ENCODE data around the gene STIMATE. TPM values are rescaled to one million over a fixed set of nuclear protein-coding genes. Genes with fewer than 3 reads are reported as not detected.

Gene STIMATE
- total and polyA plus RNA-seq, 10 of the 15 experiments (the other 5 are each of a cell fraction or from before 2014, with no cell fraction given), result 0.24 to 24.1 (median 15.4) TPM

GRCh38 chr3:52897130-52898122, at the start of gene STIMATE (continued):
- no peak for TF ChIP-seq MYC (IDR thresholded peaks at IDR 0.05; ENCODE audit: insufficient read depth, insufficient read length, insufficient replicate concordance, low read length, severe bottlenecking)
- no peak for TF ChIP-seq BCL11A (IDR thresholded peaks at IDR 0.05; ENCODE audit: low read depth, low read length)
- TF ChIP-seq, protein P1, sequence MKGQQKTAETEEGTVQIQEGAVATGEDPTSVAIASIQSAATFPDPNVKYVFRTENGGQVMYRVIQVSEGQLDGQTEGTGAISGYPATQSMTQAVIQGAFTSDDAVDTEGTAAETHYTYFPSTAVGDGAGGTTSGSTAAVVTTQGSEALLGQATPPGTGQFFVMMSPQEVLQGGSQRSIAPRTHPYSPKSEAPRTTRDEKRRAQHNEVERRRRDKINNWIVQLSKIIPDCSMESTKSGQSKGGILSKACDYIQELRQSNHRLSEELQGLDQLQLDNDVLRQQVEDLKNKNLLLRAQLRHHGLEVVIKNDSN (IDR thresholded peaks at IDR 0.05; ENCODE audit: borderline replicate concordance, extremely low read length, insufficient read depth, low read depth, low read length), result no peak
- TF ChIP-seq NFXL1 (IDR thresholded peaks at IDR 0.05; ENCODE audit: borderline replicate concordance), result no peak
- no peak for TF ChIP-seq ZSCAN29 (IDR thresholded peaks at IDR 0.05)
- TF ChIP-seq BACH1 (IDR thresholded peaks at IDR 0.05; ENCODE audit: borderline replicate concordance), result peak; percentile 84
- TF ChIP-seq TCF3 (IDR thresholded peaks at IDR 0.05; ENCODE audit: borderline replicate concordance, insufficient read depth, low read depth, low read length), result no peak
- peak in 1 of 2 experiments; percentile 54; a peak in 1 of 4 replicates for TF ChIP-seq BHLHE40 (IDR thresholded peaks at IDR 0.05; ENCODE audit: borderline replicate concordance in 1 of 2, low read depth in 2 of 2, low read length in 1 of 2)
- no peak for TF ChIP-seq CEBPB (IDR thresholded peaks at IDR 0.05; ENCODE audit: borderline replicate concordance in 1 of 2, low read depth in 2 of 2, low read length in 2 of 2)
- TF ChIP-seq YY1 (IDR thresholded peaks at IDR 0.05; ENCODE audit: low read depth, low read length), result no peak
- no peak for TF ChIP-seq JUND (IDR thresholded peaks at IDR 0.05; ENCODE audit: low read depth, low read length)
- TF ChIP-seq GABPA (IDR thresholded peaks at IDR 0.05; ENCODE audit: low read depth), result no peak
- TF ChIP-seq ZBED1 (IDR thresholded peaks at IDR 0.05; ENCODE audit: borderline replicate concordance), result no peak
- TF ChIP-seq RUNX3 (IDR thresholded peaks at IDR 0.05; ENCODE audit: low read length), result peak; percentile 8; the same call in 1 of the 2 replicates
- no peak for TF ChIP-seq IRF5 (IDR thresholded peaks at IDR 0.05; ENCODE audit: borderline replicate concordance)
- no peak for TF ChIP-seq PAX8 (IDR thresholded peaks at IDR 0.05)
- no peak for TF ChIP-seq SKIL (IDR thresholded peaks at IDR 0.05; ENCODE audit: low read depth, poor library complexity, severe bottlenecking)
- TF ChIP-seq POLR2AphosphoS5 (IDR thresholded peaks at IDR 0.05; ENCODE audit: low read length), result peak; percentile 36; the same call in 1 of the 2 replicates
- TF ChIP-seq CHD4 (IDR thresholded peaks at IDR 0.05), result no peak
- no peak for TF ChIP-seq ATF7 (IDR thresholded peaks at IDR 0.05; ENCODE audit: low read depth)
- TF ChIP-seq, protein P2, sequence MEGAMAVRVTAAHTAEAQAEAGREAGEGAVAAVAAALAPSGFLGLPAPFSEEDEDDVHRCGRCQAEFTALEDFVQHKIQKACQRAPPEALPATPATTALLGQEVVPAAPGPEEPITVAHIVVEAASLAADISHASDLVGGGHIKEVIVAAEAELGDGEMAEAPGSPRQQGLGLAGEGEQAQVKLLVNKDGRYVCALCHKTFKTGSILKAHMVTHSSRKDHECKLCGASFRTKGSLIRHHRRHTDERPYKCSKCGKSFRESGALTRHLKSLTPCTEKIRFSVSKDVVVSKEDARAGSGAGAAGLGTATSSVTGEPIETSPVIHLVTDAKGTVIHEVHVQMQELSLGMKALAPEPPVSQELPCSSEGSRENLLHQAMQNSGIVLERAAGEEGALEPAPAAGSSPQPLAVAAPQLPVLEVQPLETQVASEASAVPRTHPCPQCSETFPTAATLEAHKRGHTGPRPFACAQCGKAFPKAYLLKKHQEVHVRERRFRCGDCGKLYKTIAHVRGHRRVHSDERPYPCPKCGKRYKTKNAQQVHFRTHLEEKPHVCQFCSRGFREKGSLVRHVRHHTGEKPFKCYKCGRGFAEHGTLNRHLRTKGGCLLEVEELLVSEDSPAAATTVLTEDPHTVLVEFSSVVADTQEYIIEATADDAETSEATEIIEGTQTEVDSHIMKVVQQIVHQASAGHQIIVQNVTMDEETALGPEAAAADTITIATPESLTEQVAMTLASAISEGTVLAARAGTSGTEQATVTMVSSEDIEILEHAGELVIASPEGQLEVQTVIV (IDR thresholded peaks at IDR 0.05; ENCODE audit: borderline replicate concordance, partially characterized antibody), result no peak

Data from GM12878 (cell line).